Kidney epithelial cell (primary cell): ENCODE measurements around the gene COL16A1. TPM values are rescaled to one million over a fixed set of nuclear protein-coding genes. Genes with fewer than 3 reads are reported as not detected.

Experiments used
- DNase-seq: peaks from one replicate; pipeline ENCODE4 v3.0.0-alpha.2; 2010; ENCODE audit warnings: low read depth
- H3K27me3 ChIP-seq: 2 replicates; pipeline ENCODE4 v1.6.0; 2011; ENCODE audit warnings: low read length; ENCODE audit not compliant: control insufficient read depth, insufficient read depth
- H3K36me3 ChIP-seq: 2 replicates; pipeline ENCODE4 v1.5.1; 2011; ENCODE audit warnings: low read length; ENCODE audit not compliant: control insufficient read depth, insufficient read depth
- H3K4me3 ChIP-seq: 2 replicates; pipeline ENCODE4 v1.5.1; 2011; ENCODE audit warnings: low read depth, mild to moderate bottlenecking, control low read depth, low read length
- CTCF ChIP-seq: IDR thresholded peaks from 2 replicates; pipeline ENCODE4 v1.5.1; 2011; ENCODE audit warnings: mild to moderate bottlenecking, moderate library complexity, low read length, control low read depth, inconsistent platforms; ENCODE audit not compliant: insufficient read depth, poor library complexity, severe bottlenecking
- total RNA-seq: library from RNA; depleted of rRNA; stranded (reverse); fragments of >200 nt; gene quantifications from 2 replicates; pipeline ENCODE4 v1.2.3, GENCODE V29; 2015

The COL16A1 gene
- total RNA-seq, 1 donor from 2014 or later, result 9.2 TPM

- peaks cover 11% of the 10 kb centered on the region for H3K27me3 ChIP-seq
- no peak for DNase-seq
- TF ChIP-seq CTCF, result no peak
Measured at GRCh38 chr1:31735571-31735970, 31.8 kb upstream of the COL16A1 start.

GRCh38 chr1:31734582-31735107, 30.8 kb upstream of the COL16A1 start:
- Histone ChIP-seq H3K4me3 (no peak overlapping the region), H3K27me3 (peaks cover 11% of the 10 kb centered on the region), H3K36me3 (no peaks in the 10 kb centered on the region)
- DNase-seq, result no peak
- no peak for TF ChIP-seq CTCF

More at GRCh38 chr1:31735571-31735970, 31.8 kb upstream of the COL16A1 start:
- no peak overlapping the region for H3K4me3 ChIP-seq
- no peaks in the 10 kb centered on the region for H3K36me3 ChIP-seq

- no peak for DNase-seq
- Histone ChIP-seq H3K27me3 (peaks cover 7% of the 10 kb centered on the region), H3K4me3 (no peak overlapping the region), H3K36me3 (no peaks in the 10 kb centered on the region)
- no peak for TF ChIP-seq CTCF
Measured at GRCh38 chr1:31733389-31734219, 29.8 kb upstream of the COL16A1 start.

GRCh38 chr1:31732751-31733289, 29.0 kb upstream of the COL16A1 start:
- TF ChIP-seq CTCF, result no peak
- H3K36me3 ChIP-seq, result no peaks in the 10 kb centered on the region
- no peak overlapping the region for H3K4me3 ChIP-seq
- peaks cover 7% of the 10 kb centered on the region for H3K27me3 ChIP-seq
- DNase-seq, result no peak

- no peak overlapping the region for H3K4me3 ChIP-seq
Measured at GRCh38 chr1:31732343-31732742, 28.5 kb upstream of the COL16A1 start.

More at GRCh38 chr1:31732343-31732742, 28.5 kb upstream of the COL16A1 start:
- peaks cover 7% of the 10 kb centered on the region for H3K27me3 ChIP-seq
- TF ChIP-seq CTCF, result no peak
- no peaks in the 10 kb centered on the region for H3K36me3 ChIP-seq
- DNase-seq, result no peak
